Kidney (tissue), 14 donors: ENCODE data around the gene NTRK3. TPM values are rescaled to one million over a fixed set of nuclear protein-coding genes. Genes with fewer than 3 reads are reported as not detected.

Source experiments
- DNase-seq, 5 donors: peaks; one replicate each; pipeline ENCODE4 v3.0.0-alpha.2; 2013 to 2020
- FAIRE-seq: peaks from 2 replicates; lab custom pipeline; 2012; peaks lifted over from hg19 to GRCh38; lab: Jason Lieb, UNC
- H3K27ac ChIP-seq, 2 donors: one replicate each; pipeline ENCODE4 v1.7.0; 2013; ENCODE audit warnings: low read depth in 2 of 2, low read length in 2 of 2, inconsistent platforms in 1 of 2
- H3K27me3 ChIP-seq: one replicate; pipeline ENCODE4 v1.7.1; 2013; ENCODE audit warnings: low read length, inconsistent platforms; ENCODE audit not compliant: control insufficient read depth, insufficient read depth
- H3K36me3 ChIP-seq, 3 donors: one replicate each; pipeline versions ENCODE4 v1.7.0 to v1.7.1; 2013; ENCODE audit warnings: low read length in 3 of 3, control low read depth in 1 of 3, inconsistent platforms in 1 of 3; ENCODE audit not compliant: insufficient read depth in 3 of 3, control insufficient read depth in 2 of 3
- H3K4me1 ChIP-seq, 3 donors: one replicate each; pipeline versions ENCODE4 v1.7.0 to v1.7.1; 2013; ENCODE audit warnings: low read length in 3 of 3, inconsistent platforms in 1 of 3, low read depth in 1 of 3; ENCODE audit not compliant: control insufficient read depth in 2 of 3, insufficient read depth in 2 of 3
- H3K4me3 ChIP-seq, 3 donors: one replicate each; pipeline versions ENCODE4 v1.7.0 to v1.8.1; 2013; ENCODE audit warnings: low read length in 3 of 3, control low read depth in 1 of 3, inconsistent platforms in 1 of 3
- H3K9ac ChIP-seq, 3 donors: one replicate each; pipeline versions ENCODE4 v1.7.0 to v1.7.1; 2013; ENCODE audit warnings: low read length in 3 of 3, control low read depth in 1 of 3, inconsistent platforms in 1 of 3
- H3K9me3 ChIP-seq, 3 donors: one replicate each; pipeline versions ENCODE4 v1.7.0 to v1.7.1; 2013; ENCODE audit warnings: low read length in 3 of 3, control low read depth in 1 of 3, inconsistent platforms in 1 of 3; ENCODE audit not compliant: control insufficient read depth in 2 of 3, insufficient read depth in 1 of 3
- intact Hi-C: fragments of 100-400 bp; cut with DNase I; formaldehyde crosslinking; loops from one replicate; pipeline ENCODE4 v1.11.1; 2022
- polyA plus RNA-seq: library from polyadenylated mRNA; stranded (reverse); fragments of 350-450 nt; fragmentation: Illumina TruSeq; extraction: RNeasy Lipid Tissue Mini Kit (QIAGEN cat#74804); gene quantifications from one replicate; pipeline ENCODE4 v1.2.3, GENCODE V29; 2014; ENCODE audit warnings: low read depth, low replicate concordance; ENCODE audit not compliant: insufficient read depth
- total RNA-seq: library from RNA; stranded (reverse); fragmentation: NEBNext Ultra II Directional; extraction: Animal tissue kit (Norgen Biotek cat#: 25700); gene quantifications from one replicate; pipeline ENCODE4 v1.2.1, GENCODE V29; 2021
- TF ChIP-seq, protein P1 (sequence below): IDR thresholded peaks from 3 replicates; pipeline ENCODE4 v1.5.1; 2012; ENCODE audit warnings: mild to moderate bottlenecking, moderate library complexity, borderline replicate concordance; ENCODE audit not compliant: insufficient read depth; ENCODE audit errors: extremely low read depth
- donor health status: control.
- donor health status: control.
- donor health status: control.
- donor health status: control.
- donor health status: control.
- donor health status: DM: yes; HTN: yes; CAD: no.
- donor health status: Normal renal cell carcinoma (clear cell type).

The NTRK3 gene
- total and polyA plus RNA-seq, 2 donors from 2014 or later: 8.9 to 25.5 TPM

DNA sequence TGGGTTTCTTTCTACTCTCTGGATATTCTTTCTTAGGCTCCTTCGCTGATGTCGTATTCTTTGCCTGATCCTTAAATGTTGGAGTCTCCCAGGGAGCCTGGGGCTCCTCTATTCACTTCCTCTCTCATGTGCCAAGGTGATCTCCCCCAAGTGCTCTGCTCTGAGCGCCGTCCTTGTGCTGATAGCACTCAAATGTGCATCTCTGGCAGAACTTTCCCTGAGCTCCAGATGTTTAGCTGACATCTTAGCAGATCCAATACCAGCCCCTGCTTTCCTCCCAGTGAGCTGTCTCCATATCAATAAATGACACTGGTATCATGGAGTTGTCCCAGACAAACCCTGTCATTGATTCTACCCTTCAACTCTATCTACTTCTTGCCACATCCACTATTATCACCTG is 62.4 kb downstream of the NTRK3 start:
- DNase-seq: no peak
- intact Hi-C loops: no loop called here
- no peak overlapping the region for H3K4me3 ChIP-seq

DNA sequence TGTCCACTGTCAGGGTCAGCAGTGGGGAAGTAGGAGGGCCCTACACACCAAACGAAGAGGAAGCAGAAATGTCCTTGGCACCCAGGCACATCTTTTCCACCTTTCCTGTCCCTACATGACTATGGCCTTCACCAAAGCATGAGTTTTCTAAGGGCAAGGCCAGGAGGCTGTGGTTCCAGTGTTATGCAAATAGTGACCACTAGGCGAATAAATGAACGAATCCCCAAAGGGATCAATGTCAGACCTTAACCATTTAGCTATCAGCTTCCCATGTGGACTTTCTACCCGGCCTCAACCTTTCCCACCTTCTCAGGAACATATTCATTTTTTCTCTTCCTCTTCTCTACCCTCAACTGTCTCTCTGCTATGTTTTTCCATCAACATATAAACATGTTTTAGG is 63.1 kb downstream of the NTRK3 start:
- TF ChIP-seq, protein P1, sequence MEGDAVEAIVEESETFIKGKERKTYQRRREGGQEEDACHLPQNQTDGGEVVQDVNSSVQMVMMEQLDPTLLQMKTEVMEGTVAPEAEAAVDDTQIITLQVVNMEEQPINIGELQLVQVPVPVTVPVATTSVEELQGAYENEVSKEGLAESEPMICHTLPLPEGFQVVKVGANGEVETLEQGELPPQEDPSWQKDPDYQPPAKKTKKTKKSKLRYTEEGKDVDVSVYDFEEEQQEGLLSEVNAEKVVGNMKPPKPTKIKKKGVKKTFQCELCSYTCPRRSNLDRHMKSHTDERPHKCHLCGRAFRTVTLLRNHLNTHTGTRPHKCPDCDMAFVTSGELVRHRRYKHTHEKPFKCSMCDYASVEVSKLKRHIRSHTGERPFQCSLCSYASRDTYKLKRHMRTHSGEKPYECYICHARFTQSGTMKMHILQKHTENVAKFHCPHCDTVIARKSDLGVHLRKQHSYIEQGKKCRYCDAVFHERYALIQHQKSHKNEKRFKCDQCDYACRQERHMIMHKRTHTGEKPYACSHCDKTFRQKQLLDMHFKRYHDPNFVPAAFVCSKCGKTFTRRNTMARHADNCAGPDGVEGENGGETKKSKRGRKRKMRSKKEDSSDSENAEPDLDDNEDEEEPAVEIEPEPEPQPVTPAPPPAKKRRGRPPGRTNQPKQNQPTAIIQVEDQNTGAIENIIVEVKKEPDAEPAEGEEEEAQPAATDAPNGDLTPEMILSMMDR: no peak

More for the DNA sequence above, 62.4 kb downstream of the NTRK3 start:
- Histone ChIP-seq H3K36me3 (no peaks in the 10 kb centered on the region), H3K27ac (no peak overlapping the region), H3K4me1 (no peaks in the 10 kb centered on the region), H3K27me3 (no peaks in the 10 kb centered on the region), H3K9me3 (no peaks in the 10 kb centered on the region), H3K9ac (no peak overlapping the region)
- FAIRE-seq: no peak
- TF ChIP-seq, protein P1: no peak

DNA sequence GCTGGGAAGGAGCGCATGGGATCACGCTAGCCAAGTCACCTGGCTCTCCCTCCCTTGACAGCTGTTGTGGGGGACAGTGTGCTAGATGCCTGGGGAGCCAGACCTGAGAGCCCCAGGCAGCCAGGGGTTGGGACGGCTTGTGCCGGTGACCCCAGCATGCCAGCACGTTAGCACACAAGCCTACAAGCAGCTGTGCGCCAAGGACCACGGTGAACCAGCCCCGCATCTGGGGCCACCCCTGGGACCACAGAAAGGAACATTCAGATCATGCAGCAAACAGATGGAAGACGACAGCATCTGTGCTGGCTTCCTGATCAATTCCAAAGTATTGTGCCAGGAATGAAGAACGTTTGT is 64.8 kb downstream of the NTRK3 start:
- Histone ChIP-seq H3K36me3 (no peaks in the 10 kb centered on the region), H3K27me3 (no peaks in the 10 kb centered on the region), H3K9me3 (no peaks in the 10 kb centered on the region), H3K4me3 (no peak overlapping the region), H3K9ac (no peak overlapping the region), H3K4me1 (no peaks in the 10 kb centered on the region), H3K27ac (no peak overlapping the region)
- intact Hi-C loops: no loop called here
- no peak for DNase-seq
- TF ChIP-seq, protein P1: no peak
- no peak for FAIRE-seq

More for the DNA sequence above, 63.1 kb downstream of the NTRK3 start:
- H3K9ac ChIP-seq: no peak overlapping the region
- no peak overlapping the region for H3K27ac ChIP-seq
- H3K4me1 ChIP-seq: no peaks in the 10 kb centered on the region
- no peaks in the 10 kb centered on the region for H3K36me3 ChIP-seq
- DNase-seq (no peak), FAIRE-seq (no peak)
- no peaks in the 10 kb centered on the region for H3K9me3 ChIP-seq
- intact Hi-C loops: no loop called here
- no peaks in the 10 kb centered on the region for H3K27me3 ChIP-seq
- no peak overlapping the region for H3K4me3 ChIP-seq

DNA sequence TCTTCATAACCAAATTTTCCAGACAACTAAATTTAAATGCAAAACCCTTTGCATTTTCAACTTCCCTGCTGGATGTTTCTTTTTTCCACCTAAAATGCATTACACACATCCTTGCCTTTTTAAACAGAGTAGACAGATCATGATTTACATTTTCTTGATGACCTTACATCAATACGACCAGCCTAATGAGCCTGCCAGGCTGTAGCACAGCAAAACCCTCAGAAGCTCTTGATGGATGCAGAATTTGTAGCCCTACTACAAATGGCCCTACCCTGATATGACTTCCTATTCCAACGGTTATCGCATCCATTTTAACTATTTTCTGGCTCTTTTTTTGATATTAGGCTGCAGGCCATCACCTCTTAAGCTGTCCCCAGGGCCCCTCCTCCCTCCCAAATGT is 66.3 kb downstream of the NTRK3 start:
- no peak for FAIRE-seq
- Histone ChIP-seq H3K27ac (no peak overlapping the region), H3K4me3 (no peak overlapping the region), H3K4me1 (no peaks in the 10 kb centered on the region), H3K36me3 (no peaks in the 10 kb centered on the region), H3K9ac (no peak overlapping the region), H3K9me3 (no peaks in the 10 kb centered on the region), H3K27me3 (no peaks in the 10 kb centered on the region)
- no peak for DNase-seq
- intact Hi-C loops: no loop called here
- TF ChIP-seq, protein P1: no peak
